Neural progenitor cell (in vitro differentiated cells): ENCODE results near the gene YDJC.

Experiments
- CTCF ChIP-seq: fragments of 200-600 bp; sonication (generic); IDR thresholded peaks from 2 replicates; pipeline ENCODE4 v1.5.1; 2017; ENCODE audit warnings: antibody characterized with exemption, mild to moderate bottlenecking
- EZH2 ChIP-seq: fragments of 200-600 bp; sonication (generic); IDR thresholded peaks from 2 replicates; pipeline ENCODE4 v1.6.1; 2017; ENCODE audit warnings: antibody characterized with exemption, mild to moderate bottlenecking, moderate library complexity
- EZH2phosphoT487 ChIP-seq: fragments of 200-600 bp; sonication (generic); IDR thresholded peaks from 2 replicates; pipeline ENCODE4 v1.6.1; 2017; ENCODE audit warnings: antibody characterized with exemption

- TF ChIP-seq EZH2 (no peak), CTCF (no peak), EZH2phosphoT487 (no peak)
These were observed 3.1 kb upstream of the YDJC start for GRCh38 chr22:21632931-21633330.
